ENCODE measurements around the gene PHLDA2.

DNA sequence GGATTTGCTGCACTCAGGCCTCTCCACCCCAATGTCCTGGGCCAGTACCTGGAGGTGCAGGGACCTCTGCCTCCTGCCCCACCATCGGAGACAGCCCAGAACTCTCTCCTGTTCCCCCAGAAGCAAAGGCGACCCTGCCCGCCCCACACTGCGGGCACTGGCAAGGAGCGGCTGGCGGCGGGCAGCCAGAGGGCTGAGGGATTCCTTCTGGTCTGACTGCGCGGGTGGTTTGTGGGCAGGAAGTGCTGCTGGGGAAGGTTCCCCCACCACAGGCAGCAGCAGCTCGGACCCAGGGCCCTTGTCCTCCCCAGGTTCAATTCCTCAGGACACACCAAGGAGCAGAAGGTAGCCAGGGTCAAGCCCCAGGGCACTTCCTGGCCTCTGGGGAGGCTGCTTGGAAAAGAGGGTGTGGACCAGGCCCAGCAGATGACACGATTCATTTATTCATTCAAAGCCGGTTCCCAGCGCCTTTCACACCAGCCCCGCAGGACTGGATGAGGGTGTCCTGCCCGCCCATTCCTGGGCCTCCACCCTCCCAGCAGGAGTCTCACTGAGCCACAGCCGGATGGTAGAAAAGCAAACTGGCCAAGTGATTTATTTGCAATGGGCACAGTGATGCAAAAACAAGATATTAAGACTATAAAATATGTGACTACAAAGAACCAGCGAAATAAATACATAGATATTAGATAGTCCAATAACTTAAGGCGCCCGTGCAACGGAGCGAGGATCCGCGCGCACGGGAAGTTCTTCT is 1.2 kb downstream of the PHLDA2 start:
- TF ChIP-seq, protein P1, sequence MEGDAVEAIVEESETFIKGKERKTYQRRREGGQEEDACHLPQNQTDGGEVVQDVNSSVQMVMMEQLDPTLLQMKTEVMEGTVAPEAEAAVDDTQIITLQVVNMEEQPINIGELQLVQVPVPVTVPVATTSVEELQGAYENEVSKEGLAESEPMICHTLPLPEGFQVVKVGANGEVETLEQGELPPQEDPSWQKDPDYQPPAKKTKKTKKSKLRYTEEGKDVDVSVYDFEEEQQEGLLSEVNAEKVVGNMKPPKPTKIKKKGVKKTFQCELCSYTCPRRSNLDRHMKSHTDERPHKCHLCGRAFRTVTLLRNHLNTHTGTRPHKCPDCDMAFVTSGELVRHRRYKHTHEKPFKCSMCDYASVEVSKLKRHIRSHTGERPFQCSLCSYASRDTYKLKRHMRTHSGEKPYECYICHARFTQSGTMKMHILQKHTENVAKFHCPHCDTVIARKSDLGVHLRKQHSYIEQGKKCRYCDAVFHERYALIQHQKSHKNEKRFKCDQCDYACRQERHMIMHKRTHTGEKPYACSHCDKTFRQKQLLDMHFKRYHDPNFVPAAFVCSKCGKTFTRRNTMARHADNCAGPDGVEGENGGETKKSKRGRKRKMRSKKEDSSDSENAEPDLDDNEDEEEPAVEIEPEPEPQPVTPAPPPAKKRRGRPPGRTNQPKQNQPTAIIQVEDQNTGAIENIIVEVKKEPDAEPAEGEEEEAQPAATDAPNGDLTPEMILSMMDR (optimal IDR thresholded peaks at IDR 0.05 in 1 of 3, IDR thresholded peaks at IDR 0.05 in 1 of 3, conservative IDR thresholded peaks at IDR 0.05 in 1 of 3; ENCODE audit: extremely low read depth in 1 of 3, insufficient read depth in 2 of 3, low read length in 3 of 3): no peak
- no peak for TF ChIP-seq EZH2 (IDR thresholded peaks at IDR 0.05; ENCODE audit: low read length)

Measured in keratinocyte (primary cell).